Astrocyte (in vitro differentiated cells and primary cell): Measurements from ENCODE around the gene MIS18A. TPM values are rescaled to one million over a fixed set of nuclear protein-coding genes. Genes with fewer than 3 reads are reported as not detected.

Source experiments
- DNase-seq: peaks from one replicate; pipeline ENCODE4 v3.0.0-alpha.2; 2010; ENCODE audit warnings: low read depth
- FAIRE-seq: peaks from 2 replicates; lab custom pipeline; 2011; peaks lifted over from hg19 to GRCh38; lab: Jason Lieb, UNC
- H2AFZ ChIP-seq: 2 replicates; pipeline ENCODE4 v1.6.0; 2012; ENCODE audit warnings: low read depth, low read length, inconsistent platforms
- H3K27ac ChIP-seq: 2 replicates; pipeline ENCODE4 v1.5.1; 2011; ENCODE audit warnings: low read depth, low read length, inconsistent platforms
- H3K27me3 ChIP-seq: 2 replicates; pipeline ENCODE4 v1.6.0; 2011; ENCODE audit warnings: low read length, inconsistent platforms; ENCODE audit not compliant: insufficient read depth
- H3K36me3 ChIP-seq: 2 replicates; pipeline ENCODE4 v1.5.1; 2011; ENCODE audit warnings: low read length, inconsistent platforms; ENCODE audit not compliant: insufficient read depth
- H3K4me1 ChIP-seq: 2 replicates; pipeline ENCODE4 v1.5.1; 2011; ENCODE audit warnings: low read length, inconsistent platforms; ENCODE audit not compliant: insufficient read depth
- H3K4me2 ChIP-seq: 2 replicates; pipeline ENCODE4 v1.6.0; 2012; ENCODE audit warnings: low read length, inconsistent platforms
- H3K4me3 ChIP-seq: 2 replicates; pipeline ENCODE4 v1.5.1; 2011; ENCODE audit warnings: low read depth, mild to moderate bottlenecking, low read length, inconsistent platforms; ENCODE audit not compliant: insufficient read depth
- H3K79me2 ChIP-seq: 2 replicates; pipeline ENCODE4 v1.6.0; 2012; ENCODE audit warnings: mild to moderate bottlenecking, low read length, inconsistent platforms; ENCODE audit not compliant: insufficient read depth
- H3K9ac ChIP-seq: 2 replicates; pipeline ENCODE4 v1.6.0; 2012; ENCODE audit warnings: mild to moderate bottlenecking, low read length, inconsistent platforms
- H3K9me3 ChIP-seq: 2 replicates; pipeline ENCODE4 v1.5.1; 2012; ENCODE audit warnings: low read depth, mild to moderate bottlenecking, low read length, inconsistent platforms; ENCODE audit not compliant: insufficient read depth
- H4K20me1 ChIP-seq: 2 replicates; pipeline ENCODE4 v1.6.0; 2012; ENCODE audit warnings: low read length, inconsistent platforms; ENCODE audit not compliant: insufficient read depth
- H3K27ac Mint-ChIP-seq: one replicate; pipeline ENCODE4 v1.8.0; 2021; ENCODE audit warnings: mild to moderate bottlenecking, mixed read lengths; ENCODE audit not compliant: unreplicated experiment
- H3K27me3 Mint-ChIP-seq: one replicate; pipeline ENCODE4 v1.8.0; 2021; ENCODE audit warnings: low read depth, mixed read lengths; ENCODE audit not compliant: unreplicated experiment
- H3K36me3 Mint-ChIP-seq: one replicate; pipeline ENCODE4 v1.8.0; 2021; ENCODE audit warnings: low read depth, mixed read lengths; ENCODE audit not compliant: unreplicated experiment
- H3K4me1 Mint-ChIP-seq: one replicate; pipeline ENCODE4 v1.8.0; 2021; ENCODE audit warnings: low read depth, mixed read lengths; ENCODE audit not compliant: unreplicated experiment
- H3K4me3 Mint-ChIP-seq: one replicate; pipeline ENCODE4 v1.8.0; 2021; ENCODE audit warnings: mild to moderate bottlenecking, moderate library complexity, mixed read lengths; ENCODE audit not compliant: unreplicated experiment
- H3K9me3 Mint-ChIP-seq: one replicate; pipeline ENCODE4 v1.8.0; 2021; ENCODE audit warnings: mild to moderate bottlenecking, mixed read lengths; ENCODE audit not compliant: unreplicated experiment
- CTCF ChIP-seq: IDR thresholded peaks from 2 replicates; pipeline ENCODE4 v1.5.1; 2011; ENCODE audit warnings: low read depth, mild to moderate bottlenecking, inconsistent platforms, low read length, moderate library complexity; ENCODE audit not compliant: insufficient read depth
- EZH2 ChIP-seq: IDR thresholded peaks from 2 replicates; pipeline ENCODE4 v1.6.1; 2012; ENCODE audit warnings: mild to moderate bottlenecking, low read length, inconsistent platforms; ENCODE audit not compliant: insufficient read depth
- total RNA-seq: library from RNA; stranded (reverse); gene quantifications from 2 replicates; pipeline ENCODE4 v1.2.1, GENCODE V29; 2021

Gene MIS18A
- total RNA-seq, 1 donor from 2014 or later = 8.0 TPM

- H3K9me3 Mint-ChIP-seq = no peaks in the 10 kb centered on the region
- FAIRE-seq = no peak
- TF ChIP-seq CTCF (no peak), EZH2 (no peak)
Measured at GRCh38 chr21:32299695-32300094, 20.8 kb upstream of the MIS18A start.

GRCh38 chr21:32298658-32299081 is 19.8 kb upstream of the MIS18A start, which contains the start of gene MRAP:
MRAP (plus strand) TSS chr21:32298855; CDS start chr21:32298972, 117 bp downstream.
- no peak for DNase-seq
- TF ChIP-seq CTCF (no peak), EZH2 (no peak)
- Mint-ChIP-seq H3K4me1 (no peaks in the 10 kb centered on the region), H3K27me3 (no peaks in the 10 kb centered on the region), H3K27ac (no peak within 1 kb of the TSS), H3K4me3 (no peak within 1 kb of the TSS), H3K9me3 (no peaks in the 10 kb centered on the region), H3K36me3 (peaks cover 12% of the 10 kb centered on the region)
- Histone ChIP-seq H4K20me1 (no peaks in the 10 kb centered on the region), H3K9ac (no peak within 1 kb of the TSS), H3K4me3 (no peak within 1 kb of the TSS), H3K27ac (no peak within 1 kb of the TSS), H3K79me2 (no peaks in the 10 kb centered on the region), H3K4me2 (no peak within 1 kb of the TSS), H3K27me3 (no peaks in the 10 kb centered on the region), H3K9me3 (no peaks in the 10 kb centered on the region), H3K36me3 (no peaks in the 10 kb centered on the region), H3K4me1 (no peaks in the 10 kb centered on the region), H2AFZ (no peak within 1 kb of the TSS)
- no peak for FAIRE-seq

More at GRCh38 chr21:32299695-32300094, 20.8 kb upstream of the MIS18A start:
- Mint-ChIP-seq H3K4me1 (no peaks in the 10 kb centered on the region), H3K4me3 (no peak overlapping the region), H3K27me3 (no peaks in the 10 kb centered on the region), H3K36me3 (peaks cover 12% of the 10 kb centered on the region), H3K27ac (no peak overlapping the region)
- Histone ChIP-seq H3K27me3 (no peaks in the 10 kb centered on the region), H4K20me1 (no peaks in the 10 kb centered on the region), H2AFZ (no peak overlapping the region), H3K9me3 (no peaks in the 10 kb centered on the region), H3K4me1 (no peaks in the 10 kb centered on the region), H3K79me2 (no peaks in the 10 kb centered on the region), H3K36me3 (no peaks in the 10 kb centered on the region), H3K4me3 (no peak overlapping the region), H3K9ac (no peak overlapping the region), H3K27ac (no peak overlapping the region), H3K4me2 (no peak overlapping the region)
- DNase-seq = no peak

- H3K27ac ChIP-seq = no peak overlapping the region
- no peak overlapping the region for H3K4me3 ChIP-seq
- H3K4me1 ChIP-seq = no peaks in the 10 kb centered on the region
- Mint-ChIP-seq H3K27ac (no peak overlapping the region), H3K4me3 (no peak overlapping the region), H3K4me1 (no peaks in the 10 kb centered on the region), H3K36me3 (peaks cover 12% of the 10 kb centered on the region), H3K27me3 (no peaks in the 10 kb centered on the region), H3K9me3 (no peaks in the 10 kb centered on the region)
- no peak for FAIRE-seq
- H2AFZ ChIP-seq = no peak overlapping the region
- no peaks in the 10 kb centered on the region for H3K27me3 ChIP-seq
- no peaks in the 10 kb centered on the region for H3K36me3 ChIP-seq
- H3K79me2 ChIP-seq = no peaks in the 10 kb centered on the region
- TF ChIP-seq EZH2 (no peak), CTCF (no peak)
- no peaks in the 10 kb centered on the region for H3K9me3 ChIP-seq
- H3K9ac ChIP-seq = no peak overlapping the region
- no peak for DNase-seq
- H4K20me1 ChIP-seq = no peaks in the 10 kb centered on the region
- H3K4me2 ChIP-seq = no peak overlapping the region
Measured at GRCh38 chr21:32298148-32298559, 19.3 kb upstream of the MIS18A start.
